Forelimb muscle (tissue), 1 donor: Measurements from ENCODE around the gene LMO1. TPM values are rescaled to one million over a fixed set of nuclear protein-coding genes. Genes with fewer than 3 reads are reported as not detected.

Experiments
- DNase-seq: peaks from one replicate; pipeline ENCODE4 v3.0.0-alpha.2; 2013; ENCODE audit warnings: low read depth
- polyA plus RNA-seq: library from polyadenylated mRNA; unstranded; fragments of 120-200 nt; gene quantifications from one replicate; pipeline ENCODE4 v1.2.1, GENCODE V29; 2013; ENCODE audit not compliant: insufficient read length

Gene LMO1
- polyA plus RNA-seq, 1 donor, result 4.0 TPM

- no peak for DNase-seq
Observed at GRCh38 chr11:8205566-8205965, 58.1 kb downstream of the LMO1 start.

- no peak for DNase-seq
Observed at GRCh38 chr11:8204596-8204995, 59.1 kb downstream of the LMO1 start.

- DNase-seq, result no peak
Observed at GRCh38 chr11:8204025-8204424, 59.7 kb downstream of the LMO1 start.

- no peak for DNase-seq
Observed at GRCh38 chr11:8203414-8203715, 60.3 kb downstream of the LMO1 start.

GRCh38 chr11:8202516-8203413, 60.9 kb downstream of the LMO1 start:
- DNase-seq, result no peak

GRCh38 chr11:8201644-8202365, 61.9 kb downstream of the LMO1 start:
- DNase-seq, result no peak

- DNase-seq, result no peak
Observed at GRCh38 chr11:8199676-8200075, 64.0 kb downstream of the LMO1 start.

- DNase-seq, result no peak
Observed at GRCh38 chr11:8196749-8197148, 66.9 kb downstream of the LMO1 start.

GRCh38 chr11:8194956-8195355, 68.7 kb downstream of the LMO1 start:
- DNase-seq, result no peak

- no peak for DNase-seq
Observed at GRCh38 chr11:8192896-8193209, 70.8 kb downstream of the LMO1 start.

- DNase-seq, result no peak
Observed at GRCh38 chr11:8192016-8192895, 71.4 kb downstream of the LMO1 start.

GRCh38 chr11:8190431-8190830, 73.2 kb downstream of the LMO1 start:
- no peak for DNase-seq

- no peak for DNase-seq
Observed at GRCh38 chr11:8186429-8186828, 77.2 kb downstream of the LMO1 start.

- DNase-seq, result no peak
Observed at GRCh38 chr11:8183111-8183510, 80.6 kb downstream of the LMO1 start.

- DNase-seq, result no peak
Observed at GRCh38 chr11:8180469-8180868, 83.2 kb downstream of the LMO1 start.

GRCh38 chr11:8178297-8178696, 85.4 kb downstream of the LMO1 start:
- DNase-seq, result no peak

GRCh38 chr11:8177136-8177535, 86.5 kb downstream of the LMO1 start:
- no peak for DNase-seq

Other genes with a start within 250 kb of the LMO1 start
- gene TUB, start 182.7 kb downstream of the LMO1 start, polyA plus RNA-seq, result 12.3 TPM
- 0.30 TPM for gene RIC3, start 94.9 kb downstream of the LMO1 start, polyA plus RNA-seq